ENCODE measurements around the gene SCML2.
"Not testable (repeated sequence)": the region's sequence is repeated elsewhere in the genome, so short reads cannot be mapped to it uniquely, and the experiment has no call there.

The SCML2 gene

DNA sequence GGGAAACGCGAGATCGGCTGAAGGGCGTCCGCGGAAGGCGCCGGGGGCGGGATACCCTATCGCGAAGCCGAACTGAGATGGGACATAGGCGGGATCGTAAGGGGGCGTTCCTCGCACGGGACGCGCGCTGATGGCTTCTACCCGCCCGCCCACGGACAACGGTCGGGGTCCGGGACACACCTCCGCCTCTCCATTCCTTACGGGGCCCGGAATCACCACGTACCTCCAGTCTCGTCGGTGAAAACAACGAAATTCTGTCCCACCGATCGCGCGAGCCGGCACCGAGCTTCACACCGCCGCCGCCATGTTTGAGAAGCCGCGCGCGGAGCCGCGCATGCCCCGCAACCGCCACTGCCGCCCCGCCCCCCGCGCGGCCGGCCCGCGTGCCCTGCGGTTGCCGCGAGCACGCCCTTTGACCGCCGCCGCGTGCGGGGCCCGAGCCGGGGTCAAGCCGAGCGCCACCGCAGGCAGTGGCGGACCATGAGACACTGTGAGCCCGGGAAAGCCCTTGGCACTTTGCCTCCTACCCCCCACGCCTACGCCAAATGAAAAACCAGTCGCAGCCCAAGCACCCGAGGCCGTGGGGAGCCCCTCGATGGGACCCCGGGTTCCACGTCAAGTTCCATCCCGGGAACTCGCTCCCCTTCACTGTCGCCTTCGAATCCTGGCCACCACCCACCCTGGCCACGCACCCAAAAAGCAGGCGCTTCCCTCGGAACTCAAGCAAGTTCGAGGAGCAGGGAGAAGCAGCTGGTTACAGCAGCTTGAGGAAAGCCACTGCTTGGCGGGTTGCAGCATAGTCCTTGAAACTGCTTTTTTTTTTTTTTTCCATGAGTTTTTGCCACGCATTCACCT is at the start of gene SCML2:
SCML2 (minus strand) TSS at position 320 of the 855 bp plus-strand sequence. CDS start 20,617 bp downstream, outside the sequence.
- no peak for DNase-seq (ENCODE audit: low spot score)

DNA sequence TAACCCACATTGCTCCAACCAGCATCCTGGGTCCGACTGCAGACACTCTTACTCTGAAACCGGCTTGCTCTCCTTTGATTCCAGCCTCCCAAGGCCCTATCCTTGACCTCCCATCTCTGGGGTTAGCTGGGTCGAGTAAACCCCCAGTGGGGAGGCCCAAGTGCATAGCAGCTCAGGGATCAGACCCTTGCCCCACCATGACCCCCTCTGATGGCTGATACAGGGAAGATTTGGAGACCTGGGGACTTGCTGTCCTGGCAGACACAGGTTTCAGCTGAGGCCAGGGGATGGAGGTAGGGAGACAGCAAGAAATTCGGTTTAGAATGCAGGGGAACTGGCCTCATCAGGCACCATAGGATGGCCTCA is 47.3 kb upstream of the SCML2 start:
- no peak for DNase-seq (ENCODE audit: low spot score)

DNA sequence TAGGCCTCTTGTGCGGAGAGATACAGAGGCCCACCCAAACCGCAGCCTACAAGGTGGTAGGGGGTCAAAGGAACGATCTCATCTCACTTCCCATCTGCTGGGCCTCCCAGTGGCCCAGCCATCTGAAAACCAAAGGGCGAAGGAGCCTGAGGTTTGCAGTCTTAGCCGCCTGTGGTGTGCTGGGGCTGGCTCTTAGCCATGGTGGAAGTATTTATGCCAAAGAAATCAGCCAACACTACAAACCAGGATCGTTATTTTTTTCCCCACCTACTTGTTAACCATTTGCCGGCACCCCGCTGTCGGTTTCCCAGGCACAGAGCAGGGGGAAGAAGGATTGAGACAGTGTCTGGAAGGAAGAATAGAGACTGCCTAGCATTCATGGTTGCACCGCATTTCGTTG is 40.0 kb upstream of the SCML2 start:
- DNase-seq (ENCODE audit: low spot score) = no peak

DNA sequence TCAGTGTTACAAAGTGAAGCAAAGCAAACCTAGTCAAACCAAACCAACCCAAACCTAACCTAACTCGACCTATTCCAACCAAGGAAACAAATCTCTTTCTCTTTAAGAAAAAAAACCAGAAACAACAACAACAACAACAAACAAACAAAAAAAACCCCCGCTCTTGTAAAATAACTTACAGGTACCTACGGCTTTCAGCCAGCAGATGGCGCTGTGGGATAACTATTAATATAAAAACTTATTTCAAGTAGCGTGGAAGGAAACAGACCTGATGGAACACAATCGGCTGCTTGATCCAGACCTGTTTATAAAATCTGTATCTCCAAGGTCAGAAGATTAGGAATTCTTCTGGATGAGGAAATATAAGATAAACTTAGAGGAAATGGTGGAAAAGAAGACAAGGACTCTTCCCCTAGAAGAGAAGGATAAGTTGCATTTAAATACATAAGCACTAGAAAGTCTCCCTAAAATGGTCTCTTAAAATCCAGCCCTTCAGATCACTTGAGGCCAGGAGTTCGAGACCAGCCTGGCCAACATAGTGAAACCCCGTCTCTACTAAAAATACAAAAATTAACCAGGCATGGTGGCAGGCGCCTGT is 36.6 kb upstream of the SCML2 start:
- peak; percentile 53 for DNase-seq (ENCODE audit: low spot score)

DNA sequence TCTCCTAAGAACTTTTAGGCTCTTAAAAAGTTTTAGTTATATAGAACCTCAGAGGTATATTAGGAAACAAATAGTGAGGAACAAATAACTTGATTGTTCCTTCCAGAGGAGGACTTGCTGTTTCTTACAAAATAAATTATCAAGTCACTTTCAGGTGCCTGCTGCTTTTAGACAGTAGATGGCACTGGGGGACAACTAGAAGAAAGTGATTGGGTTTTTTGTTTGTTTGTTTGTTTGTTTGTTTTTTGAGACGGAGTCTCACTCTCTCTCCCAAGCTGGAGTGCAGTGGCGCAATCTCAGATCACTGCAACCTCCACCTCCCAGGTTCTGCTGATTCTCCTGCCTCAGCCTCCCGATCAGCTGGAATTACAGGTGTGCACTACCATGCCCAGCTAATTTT is 35.5 kb upstream of the SCML2 start:
- DNase-seq (ENCODE audit: low spot score) = no peak

DNA sequence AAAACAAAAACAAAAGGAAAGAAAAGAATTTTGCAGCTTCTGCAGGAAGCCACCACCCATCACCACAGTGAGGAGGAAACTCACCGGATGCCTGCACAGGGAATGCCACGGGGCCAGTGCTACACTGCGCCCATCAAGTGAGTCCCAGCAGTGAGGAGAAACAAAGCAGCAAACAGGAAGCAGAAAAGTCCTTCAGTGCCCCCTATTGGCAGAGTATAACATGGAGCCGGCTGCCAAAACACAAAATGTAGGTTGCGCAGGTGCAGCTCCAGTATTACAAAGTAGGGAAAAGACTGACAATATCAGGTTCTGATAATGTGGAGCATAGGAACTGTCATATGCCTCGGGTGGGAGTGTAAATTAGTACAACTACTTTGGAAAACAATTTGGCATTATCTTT is 23.3 kb upstream of the SCML2 start:
- no peak for DNase-seq (ENCODE audit: low spot score)

DNA sequence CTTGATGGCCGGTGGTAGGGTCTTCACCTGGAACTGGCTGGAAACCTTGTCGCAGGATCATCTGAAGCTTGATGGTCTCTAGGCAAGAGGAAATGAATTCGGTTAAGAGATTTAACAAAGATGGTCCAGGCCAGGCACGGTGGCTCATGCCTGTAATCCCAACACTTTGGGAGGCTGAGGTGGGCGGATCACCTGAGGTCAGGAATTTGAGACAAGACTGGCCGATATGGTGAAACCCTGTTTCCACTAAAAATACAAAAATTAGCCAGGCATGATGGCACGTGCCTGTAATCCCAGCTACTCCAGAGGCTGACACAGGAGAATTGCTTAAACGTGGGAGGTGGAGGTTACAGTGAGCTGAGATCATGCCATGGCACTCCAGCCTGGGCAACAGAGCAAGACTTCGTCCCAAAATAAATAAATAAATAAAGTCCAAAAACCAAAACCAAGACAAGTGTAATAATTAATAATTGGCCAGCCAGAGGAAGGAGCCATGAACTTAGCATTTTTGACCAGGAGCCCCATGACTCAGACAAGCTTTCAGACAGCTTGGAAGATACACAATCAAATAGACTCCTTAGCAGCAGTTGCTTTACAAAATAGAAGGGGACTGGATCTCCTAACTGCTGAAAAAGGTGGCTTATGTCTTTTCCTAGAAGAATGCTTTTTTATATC is 20.8 kb upstream of the SCML2 start:
- DNase-seq (ENCODE audit: low spot score) = not testable (repeated sequence)

DNA sequence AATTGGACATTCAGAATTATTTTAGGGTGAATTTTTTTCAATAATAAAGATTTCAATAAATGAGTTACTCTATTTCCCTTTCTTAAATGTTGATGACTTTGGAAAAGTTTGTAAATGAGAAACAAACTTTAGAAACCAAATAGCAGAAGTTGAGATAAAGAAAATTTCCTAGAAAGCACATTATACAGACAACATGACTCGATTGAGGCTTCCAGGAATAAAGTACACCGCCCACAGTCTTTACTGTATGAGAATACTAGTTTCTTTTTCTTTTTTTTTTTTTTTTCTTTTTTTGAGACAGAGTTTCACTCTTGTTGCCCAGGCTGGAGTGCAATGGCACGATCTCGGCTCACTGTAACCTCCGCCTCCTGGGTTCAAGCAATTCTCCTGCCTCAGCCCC is 14.6 kb upstream of the SCML2 start:
- DNase-seq (ENCODE audit: low spot score) = not testable (repeated sequence)

DNA sequence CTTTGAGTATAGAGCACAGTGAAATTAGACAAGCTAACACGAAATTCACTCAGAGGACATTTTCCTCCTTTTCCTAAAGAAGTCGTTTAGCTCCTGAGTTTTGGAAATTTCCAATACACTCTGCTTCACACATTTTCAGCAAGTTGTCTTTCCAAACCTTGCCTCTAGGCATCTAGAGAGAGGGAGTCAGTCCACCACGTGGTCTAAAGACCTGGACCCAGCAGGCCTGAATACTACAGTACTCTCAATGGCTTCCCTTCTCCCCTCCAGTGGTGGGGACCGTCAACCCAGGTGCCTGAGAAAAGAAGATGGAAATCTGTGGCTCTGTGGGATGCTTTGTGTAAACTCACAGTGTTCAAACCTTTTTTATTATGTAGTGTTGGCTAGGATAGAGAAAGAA is 13.9 kb upstream of the SCML2 start:
- no peak for DNase-seq (ENCODE audit: low spot score)

DNA sequence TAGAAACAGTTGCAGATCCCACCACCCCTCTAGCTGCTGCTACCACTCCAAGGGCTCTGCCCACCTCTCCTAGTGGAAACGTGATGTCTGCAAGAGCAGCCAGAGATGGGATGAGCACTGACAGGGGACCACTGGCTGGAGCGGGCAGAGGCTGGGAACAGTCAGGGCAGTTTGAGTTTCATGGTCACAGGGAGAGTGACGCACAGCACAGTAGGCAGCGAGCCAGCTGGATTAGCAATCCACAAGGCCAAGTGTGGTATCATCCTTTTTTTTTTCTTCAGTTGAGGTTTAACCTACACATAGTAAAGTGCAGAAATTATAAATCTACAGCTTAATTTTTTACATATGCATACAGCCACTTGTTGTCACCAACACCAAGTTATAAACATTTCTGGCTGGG is 6.4 kb upstream of the SCML2 start:
- DNase-seq (ENCODE audit: low spot score) = no peak

DNA sequence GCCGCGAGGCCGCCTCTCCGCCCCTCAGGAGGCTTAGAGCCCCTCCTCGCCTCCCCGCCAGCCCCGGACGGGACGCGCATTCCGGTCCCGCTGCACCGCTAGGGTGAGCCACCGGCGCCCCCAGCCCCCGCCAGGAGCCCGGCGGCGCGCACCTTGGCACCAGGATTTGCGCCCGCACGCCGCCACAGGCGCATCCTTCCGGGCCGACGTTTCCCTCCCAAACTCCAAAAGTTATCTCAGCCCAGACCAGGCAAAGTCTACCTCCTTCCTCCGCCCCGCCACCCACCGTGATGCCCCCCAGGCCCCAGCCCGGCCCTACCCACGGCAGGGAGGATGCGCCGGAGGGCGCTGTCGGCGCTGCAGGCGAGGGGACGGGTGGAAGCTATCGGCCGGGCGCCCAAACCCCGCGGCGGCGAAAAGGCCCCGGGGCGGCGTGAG is 538 bp downstream of the SCML2 start:
- DNase-seq (ENCODE audit: low spot score) = no peak

DNA sequence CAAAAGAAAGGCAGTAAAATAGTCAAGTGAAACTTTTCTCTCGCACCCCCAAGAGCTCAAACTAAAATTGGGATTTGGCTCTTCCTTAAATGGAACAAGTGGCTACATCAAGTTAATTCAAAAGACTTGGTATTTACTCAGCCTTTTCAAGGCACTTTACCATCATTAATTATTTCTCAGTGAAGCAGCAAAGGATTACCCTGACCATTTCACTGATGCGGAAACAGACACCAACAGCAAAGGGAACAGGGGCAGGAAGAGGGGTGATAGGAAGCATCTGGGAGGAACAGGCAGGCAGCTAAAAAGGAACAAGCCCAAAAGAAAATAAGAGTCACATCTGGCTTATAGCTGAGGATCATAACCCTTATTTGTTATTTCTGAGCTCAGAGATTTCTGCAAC is 2.7 kb downstream of the SCML2 start:
- DNase-seq (ENCODE audit: low spot score) = no peak

DNA sequence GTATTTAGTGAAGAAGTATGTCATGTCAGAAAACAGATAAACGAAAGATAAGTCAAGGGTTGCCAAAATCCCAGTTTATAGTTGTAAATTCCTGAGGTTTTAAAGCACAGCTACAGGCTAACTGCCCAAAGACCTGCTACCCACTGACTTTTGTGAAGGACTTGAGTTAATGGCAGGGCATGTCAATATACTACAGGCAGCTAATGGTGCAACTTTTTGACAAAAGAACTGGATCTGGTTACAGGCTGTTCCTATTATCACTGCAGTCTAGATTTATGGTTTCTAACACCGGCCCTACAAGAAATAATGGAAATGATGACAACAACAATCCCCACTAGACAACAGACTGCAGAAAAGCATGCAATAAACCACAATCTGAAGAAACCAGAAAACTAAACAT is 6.4 kb downstream of the SCML2 start:
- no peak for DNase-seq (ENCODE audit: low spot score)

DNA sequence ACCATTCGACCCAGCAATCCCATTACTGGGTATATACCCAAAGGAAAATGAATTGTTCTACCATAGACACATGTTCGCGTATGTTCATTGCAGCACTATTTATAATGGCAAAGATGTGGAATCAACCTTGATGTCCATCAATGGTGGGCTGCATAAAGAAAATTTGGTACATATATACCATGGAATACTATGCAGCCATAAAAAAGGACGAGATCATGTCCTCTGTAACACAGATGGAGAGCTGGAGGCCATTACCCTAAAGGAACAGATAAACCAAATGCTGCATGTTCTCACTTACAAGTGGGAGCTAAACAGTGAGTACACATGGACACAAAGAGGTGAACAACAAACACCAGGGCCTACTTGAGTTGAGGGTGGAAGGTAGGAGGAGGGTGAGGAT is 45.1 kb downstream of the SCML2 start:
- no peak for DNase-seq (ENCODE audit: low spot score)

DNA sequence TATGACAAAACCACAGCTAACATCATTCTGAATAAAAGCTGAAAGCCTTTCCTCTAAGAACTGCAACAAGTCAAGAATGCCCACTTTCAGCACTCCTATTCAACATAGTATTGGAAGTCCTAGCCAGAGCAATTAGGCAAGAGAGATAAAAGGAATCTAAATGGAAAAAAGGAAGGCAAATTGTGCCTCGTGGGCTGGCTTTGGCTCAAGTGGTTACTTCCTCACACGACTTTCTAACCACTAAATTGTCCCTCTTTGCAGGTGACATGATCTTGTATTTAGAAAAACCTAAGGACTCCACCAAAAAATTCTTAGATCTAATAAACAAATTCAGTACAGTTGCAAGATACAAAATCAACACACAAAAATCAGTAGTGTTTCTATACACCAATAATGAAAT is 57.2 kb downstream of the SCML2 start:
- no peak for DNase-seq (ENCODE audit: low spot score)

DNA sequence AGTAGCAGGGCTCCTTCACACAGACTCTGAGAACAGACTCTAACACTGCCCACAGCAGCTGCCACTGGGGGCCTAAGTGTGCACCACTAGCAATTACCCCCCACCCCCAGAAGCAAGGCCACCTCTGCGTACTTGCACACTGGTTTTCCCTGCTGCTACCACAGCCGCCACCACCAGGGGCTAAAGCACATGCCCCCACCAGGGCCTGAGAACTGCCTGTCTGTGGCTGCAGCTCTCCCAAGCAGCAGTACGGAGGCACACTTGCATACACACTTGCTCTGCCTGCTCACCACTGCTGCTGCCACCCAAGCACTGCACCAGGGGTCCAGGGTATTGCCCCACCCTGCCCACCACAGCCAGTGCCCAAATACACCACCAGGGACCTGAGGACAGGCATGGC is 59.6 kb downstream of the SCML2 start:
- DNase-seq (ENCODE audit: low spot score) = no peak

DNA sequence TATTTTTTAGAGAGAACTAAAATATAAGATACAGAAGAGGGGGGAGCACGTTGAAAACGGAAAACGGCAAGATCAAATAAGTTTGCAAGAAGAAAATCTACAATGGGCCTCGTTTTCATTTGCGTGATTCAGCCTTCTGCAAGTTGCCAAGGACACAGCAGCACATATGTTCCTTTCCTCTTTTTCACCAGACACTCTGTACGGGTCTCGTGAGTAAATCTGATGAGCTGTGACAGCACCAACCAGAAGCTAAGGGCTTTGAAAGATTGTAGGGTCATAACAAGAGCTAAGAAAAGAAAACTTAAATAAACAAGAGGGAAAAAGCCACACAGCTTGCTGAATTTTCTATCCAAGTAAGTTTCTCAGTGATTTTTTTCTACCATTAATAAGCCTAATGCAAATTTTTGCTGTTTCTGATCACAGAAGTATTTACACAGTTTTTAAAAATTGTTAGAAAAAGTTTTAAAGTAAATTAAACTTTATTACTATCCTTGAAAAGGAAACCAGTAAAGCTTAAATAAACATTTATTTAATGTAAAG is 63.4 kb downstream of the SCML2 start:
- DNase-seq (ENCODE audit: low spot score) = no peak

DNA sequence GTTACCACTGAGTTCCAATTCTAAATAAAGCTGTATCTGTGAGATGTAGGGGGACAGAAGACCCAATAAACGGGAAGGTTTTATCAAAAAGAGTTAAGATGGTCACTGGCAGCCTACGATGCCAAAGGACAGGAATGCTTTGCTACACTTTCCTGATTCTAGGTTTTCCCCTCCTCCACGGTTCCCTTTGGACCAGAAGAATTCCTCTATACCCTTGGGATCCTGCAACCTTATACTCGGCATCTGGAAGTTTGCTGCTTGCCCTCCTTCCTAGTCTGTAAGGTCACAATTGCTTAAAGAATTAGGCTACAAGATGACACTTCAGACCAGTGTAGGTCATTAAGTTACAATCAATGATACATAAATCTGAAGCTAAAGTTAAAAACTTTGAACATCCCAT is 64.3 kb downstream of the SCML2 start:
- DNase-seq (ENCODE audit: low spot score) = no peak

DNA sequence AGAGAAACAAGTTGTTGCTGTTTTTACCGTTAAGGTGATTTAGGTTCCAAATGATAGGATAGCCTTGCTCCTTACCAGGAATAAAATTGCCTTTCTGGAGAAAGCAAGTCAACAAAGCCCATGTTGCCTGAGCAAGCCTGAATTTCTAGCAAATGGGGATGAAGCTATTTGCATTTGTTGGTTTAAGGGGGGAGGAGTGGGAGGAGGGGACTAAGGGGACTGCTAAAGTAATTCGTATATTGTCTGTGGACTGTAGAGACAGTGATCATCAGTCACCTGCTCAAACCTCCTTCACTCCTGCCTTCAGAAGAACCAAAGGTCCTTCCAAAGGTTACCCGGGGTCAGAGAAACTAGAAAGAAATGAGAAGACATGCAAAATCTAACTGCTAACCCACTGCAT is 65.8 kb downstream of the SCML2 start:
- DNase-seq (ENCODE audit: low spot score) = no peak

DNA sequence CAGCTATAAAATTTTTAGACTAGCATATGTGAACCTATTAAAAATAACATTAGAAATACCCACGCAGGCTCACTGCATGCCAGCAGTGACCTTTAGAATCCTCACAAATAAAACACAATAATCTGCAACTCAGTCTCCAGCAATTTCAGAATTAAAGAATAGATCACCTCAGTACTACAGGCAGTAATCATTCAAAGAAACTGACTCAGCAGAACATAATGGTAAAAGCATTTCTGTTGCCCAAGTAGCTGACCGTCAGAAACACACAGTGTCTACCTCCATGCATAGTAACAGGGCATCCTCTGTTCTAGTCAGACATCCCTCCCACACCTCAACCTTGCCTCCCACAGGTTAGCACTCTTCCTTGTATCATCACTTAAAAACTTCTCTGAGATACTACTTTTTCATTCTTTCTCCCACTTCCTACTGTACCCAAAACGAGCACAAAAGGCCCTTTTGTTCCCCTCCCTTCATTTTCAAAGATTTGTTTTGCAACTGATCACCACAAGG is 68.1 kb downstream of the SCML2 start:
- DNase-seq (ENCODE audit: low spot score) = peak; percentile 31

DNA sequence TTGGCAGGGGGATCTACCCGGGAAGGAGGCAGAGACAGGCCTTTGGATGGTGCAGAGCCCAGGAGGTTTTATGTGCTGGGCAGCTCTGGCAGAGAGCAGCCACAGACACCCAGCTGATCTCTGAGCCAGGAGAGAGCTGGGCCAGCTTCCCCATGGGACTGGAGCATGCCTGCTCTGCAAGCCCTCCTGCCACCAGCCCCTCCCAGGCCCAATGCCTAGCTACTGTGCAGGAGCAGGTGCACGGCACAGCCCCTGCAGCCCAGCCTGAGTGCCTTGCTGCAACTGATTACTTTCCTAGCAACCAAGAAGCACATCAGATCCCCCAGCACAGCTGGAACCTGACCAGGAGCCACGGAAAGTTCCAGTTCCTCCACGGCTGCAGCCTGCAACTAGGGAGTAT is 76.0 kb downstream of the SCML2 start:
- DNase-seq (ENCODE audit: low spot score) = no peak

DNA sequence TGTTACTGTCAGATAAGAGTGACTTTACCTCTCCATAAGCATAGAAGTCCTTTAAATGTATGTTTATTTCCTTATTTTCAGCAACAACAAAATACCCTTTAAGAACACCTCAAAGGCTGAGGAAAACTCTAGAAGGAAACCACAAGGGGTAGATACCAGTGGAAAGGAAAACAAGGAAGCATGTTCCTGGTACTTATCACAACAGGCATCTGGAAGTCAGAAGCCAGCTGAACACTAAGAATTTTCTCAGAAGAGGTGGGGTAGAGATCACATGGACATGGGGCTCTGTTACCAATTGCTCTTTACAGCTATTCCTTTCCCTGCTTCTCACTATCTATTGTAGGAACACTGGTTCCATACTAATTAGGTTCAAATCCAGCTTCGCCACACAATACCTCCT is 82.3 kb downstream of the SCML2 start:
- no peak for DNase-seq (ENCODE audit: low spot score)

DNA sequence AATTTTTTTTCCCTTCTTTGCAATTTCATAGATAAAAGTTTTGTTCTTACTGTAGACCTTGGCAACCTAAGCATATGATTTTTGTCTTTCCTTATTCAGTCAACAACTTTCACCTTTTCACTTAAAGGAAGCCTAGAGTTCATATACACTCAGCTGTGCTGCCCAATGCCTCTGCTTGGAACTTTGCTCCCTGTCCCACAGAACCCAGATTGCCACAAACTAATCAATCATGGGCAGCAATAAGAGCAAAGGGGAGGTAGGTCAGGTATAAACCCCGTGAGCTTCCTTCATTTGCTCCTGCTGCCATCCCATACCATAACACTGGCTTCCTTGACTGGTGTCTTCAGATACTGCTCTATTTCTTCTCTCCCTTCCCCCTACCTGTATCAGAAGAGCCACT is 82.8 kb downstream of the SCML2 start:
- no peak for DNase-seq (ENCODE audit: low spot score)

Data from COLO829 (cell line).